HG03159 (cell line): Measurements from ENCODE around the gene RUNX1.

Source experiments
- ATAC-seq: cut with Tn5 transposase; IDR thresholded peaks from one replicate; pipeline ENCODE4 v1.9.1; 2021; ENCODE audit warnings: mild to moderate bottlenecking, moderate library complexity; ENCODE audit not compliant: unreplicated experiment

The RUNX1 gene

DNA sequence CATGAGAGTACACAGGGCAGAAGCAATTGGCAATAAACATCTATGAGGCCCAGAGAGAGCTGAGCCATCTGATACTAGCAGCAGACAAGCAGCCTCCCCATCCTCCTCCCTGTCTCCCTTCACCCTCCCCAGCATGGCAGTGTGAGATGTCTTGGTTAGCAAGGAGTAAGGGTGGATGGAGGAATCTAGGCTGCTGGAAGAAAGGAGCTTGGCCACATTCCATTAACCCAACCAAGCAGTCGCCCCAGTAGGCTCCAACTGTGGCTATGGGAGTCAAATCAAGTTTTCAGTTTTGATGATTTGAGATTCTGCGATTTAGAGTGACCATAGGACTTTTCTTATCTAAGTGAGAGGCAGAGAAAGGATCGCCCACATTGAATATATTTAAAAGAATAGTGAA lies 12.9 kb upstream of the RUNX1 start:
- no peak for ATAC-seq

DNA sequence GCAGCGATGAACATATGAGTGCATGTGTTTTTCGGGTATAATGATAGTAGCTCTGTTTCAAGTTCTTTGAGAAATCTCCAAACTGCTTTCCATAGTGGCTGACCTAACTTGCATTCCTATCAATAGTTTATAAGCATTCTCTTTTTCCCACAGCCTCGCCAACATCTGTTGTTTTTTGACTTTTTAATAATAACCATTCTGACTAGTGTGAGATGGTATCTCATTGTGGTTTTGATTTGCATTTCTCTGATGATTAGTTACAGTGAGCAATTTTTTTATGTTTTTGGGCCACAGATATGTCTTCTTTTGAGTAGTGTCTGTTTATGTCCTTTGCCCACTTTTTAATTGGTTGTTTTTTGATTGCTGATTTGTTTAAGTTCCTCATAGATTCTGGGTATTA lies 10.6 kb upstream of the RUNX1 start:
- no peak for ATAC-seq

DNA sequence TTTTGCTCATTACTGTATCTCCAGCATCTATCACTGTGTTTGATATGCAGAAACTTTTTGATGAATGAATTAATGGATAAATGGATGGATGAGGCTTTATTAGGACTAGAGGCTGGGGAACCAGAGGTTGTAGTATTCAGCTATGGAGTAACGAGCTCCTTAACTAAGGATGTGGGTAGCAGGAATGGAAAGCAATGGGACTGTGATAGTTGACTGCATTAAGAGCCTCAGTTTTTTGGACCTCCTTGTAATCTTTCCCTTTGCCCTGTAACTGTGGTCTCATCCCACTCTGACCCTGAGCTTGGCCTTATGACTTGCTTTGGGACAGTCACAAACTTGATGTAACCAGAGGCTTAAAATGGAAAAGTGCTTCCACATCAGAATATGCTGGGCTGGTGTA lies 9.0 kb upstream of the RUNX1 start:
- no peak for ATAC-seq

DNA sequence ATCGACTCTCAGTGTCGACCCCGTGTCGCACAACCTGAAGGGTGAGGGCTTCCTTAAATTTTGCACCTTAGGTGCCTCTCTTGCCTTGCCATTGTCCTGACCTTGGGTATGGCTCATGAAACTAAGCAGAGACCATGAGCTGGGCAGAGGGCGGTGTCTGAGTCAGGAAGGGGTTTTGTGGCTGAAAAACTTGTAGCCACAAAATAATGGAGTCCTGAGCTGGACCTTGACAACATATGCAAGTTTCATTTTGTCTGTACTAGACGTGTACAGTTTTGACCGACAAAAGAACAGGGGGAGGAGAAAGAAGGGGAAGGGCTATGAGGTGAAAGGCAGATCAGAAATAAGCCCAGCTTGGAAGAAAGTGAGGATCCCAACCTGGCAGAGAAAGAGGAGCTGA lies 8.3 kb upstream of the RUNX1 start:
- ATAC-seq, result no peak

DNA sequence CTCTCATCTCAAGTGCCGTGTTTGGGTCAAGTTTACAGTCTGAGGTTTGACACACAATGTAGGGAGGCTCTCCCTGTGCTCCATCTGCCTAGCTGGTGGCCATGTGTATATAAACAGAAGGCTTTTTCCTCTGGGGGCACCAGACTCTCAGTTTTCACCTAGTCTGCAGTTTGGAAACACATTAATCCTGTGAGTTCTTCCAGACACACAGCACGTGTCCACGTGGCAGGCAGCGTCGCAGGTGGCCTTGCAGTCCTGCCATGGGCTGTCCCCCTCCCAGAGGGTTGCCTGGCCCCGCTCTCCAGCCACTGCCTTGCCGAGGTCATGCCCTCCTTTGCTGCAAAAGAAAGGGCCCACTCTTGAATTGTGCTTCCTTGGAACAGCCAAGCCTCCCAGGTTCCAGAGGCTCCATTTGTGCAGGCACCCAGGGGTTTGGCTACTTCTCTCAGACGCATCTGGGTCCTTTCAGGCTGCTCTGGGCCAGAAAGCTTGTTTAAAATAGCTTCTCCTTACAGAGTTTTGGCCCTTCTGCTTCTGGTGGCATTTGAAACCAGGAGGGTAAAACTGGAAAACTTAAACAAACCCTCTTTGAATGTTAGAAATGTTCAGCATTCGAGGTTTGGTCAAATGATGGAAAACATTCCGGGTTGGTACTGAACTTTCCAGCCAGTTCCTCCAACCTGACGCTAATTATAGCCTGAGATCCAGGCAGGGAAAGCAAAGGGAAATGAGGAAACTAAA lies 4.4 kb upstream of the RUNX1 start:
- ATAC-seq, result no peak

DNA sequence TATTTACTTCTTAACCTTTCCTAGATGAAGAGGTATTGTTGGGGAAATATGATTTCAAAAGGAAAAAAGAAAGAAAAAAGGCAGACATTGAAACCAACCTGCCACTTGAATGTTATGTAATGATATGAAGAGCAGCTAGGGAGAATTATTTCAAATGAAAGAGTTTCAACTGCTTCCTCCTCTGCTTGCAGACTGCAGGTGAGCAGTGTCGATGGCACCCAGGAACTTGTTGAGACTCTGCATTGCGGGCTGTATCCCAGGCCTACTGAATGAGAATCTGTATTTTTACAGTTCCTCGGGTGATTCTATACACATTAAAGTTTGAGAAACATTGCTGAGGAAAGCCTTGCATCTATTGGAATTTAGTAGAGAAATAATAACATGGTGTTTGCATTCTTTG lies 3.7 kb upstream of the RUNX1 start:
- ATAC-seq, result no peak

DNA sequence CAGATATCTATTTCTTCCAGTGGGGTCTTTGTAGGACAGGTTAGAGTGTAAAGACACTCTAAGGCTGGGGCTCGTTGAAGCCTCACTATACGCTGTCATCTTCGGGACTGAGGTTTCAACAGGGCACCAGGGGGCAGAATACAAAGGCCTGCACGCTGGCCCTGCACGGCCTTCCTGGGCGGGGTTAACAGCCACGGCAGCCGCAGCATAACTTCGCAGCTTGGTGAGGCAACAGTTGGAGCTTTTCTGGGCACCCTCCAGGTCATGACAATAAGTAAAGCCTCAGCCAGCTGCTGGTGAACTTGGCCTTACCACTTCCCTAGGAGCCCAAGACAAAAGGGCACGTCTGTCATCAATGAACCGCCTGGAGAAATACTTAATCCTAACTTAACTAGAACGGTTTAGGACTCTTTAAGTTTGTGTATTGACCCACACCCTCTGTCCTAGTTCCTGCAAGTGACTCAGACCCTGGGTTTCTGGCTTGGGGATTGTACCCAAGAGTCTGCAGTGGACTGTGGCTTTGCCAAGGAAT lies 2.3 kb upstream of the RUNX1 start:
- no peak for ATAC-seq

DNA sequence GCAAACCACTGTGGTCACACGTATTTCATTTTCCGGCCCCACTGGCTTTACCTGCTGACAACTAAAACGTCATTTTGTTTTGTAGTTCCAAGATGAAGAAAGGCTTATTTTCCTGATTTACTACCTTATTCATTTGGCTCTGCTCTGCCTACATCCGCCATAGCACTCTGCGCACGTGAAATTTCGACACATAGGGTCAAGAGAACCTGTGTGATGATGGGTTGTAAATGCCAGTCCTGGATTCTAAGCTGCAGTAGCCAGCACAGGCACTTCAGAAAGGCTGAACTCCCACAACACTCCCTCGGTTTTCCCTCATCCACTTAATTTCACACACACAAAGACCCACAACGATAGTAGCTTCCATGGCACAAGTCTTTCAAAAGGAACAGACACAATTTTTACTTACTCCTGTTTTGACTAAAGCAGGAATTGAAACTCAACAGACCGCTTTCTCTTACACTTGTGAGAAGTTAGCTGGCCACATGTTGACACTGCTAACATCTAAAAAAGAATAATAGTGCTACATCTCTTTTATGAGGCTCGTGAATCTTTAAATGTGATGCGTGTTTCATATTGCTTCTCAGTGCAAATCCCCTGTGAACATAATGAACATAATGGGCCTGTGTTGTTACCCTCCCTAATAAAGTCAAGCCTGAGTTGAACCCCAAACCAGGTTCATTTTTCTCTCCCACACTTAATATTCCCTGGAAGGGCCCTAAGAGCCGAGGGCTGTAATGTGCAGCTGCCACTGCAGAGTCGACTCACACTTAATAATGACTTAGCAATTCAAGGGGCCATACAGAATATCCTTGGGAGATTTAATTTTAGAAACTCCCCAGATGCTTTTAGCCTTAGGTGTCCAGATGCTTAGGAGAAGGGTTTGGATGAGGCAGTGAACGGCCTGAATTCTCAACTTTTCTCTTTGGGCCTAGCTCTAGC lies 1.5 kb upstream of the RUNX1 start:
- no peak for ATAC-seq

DNA sequence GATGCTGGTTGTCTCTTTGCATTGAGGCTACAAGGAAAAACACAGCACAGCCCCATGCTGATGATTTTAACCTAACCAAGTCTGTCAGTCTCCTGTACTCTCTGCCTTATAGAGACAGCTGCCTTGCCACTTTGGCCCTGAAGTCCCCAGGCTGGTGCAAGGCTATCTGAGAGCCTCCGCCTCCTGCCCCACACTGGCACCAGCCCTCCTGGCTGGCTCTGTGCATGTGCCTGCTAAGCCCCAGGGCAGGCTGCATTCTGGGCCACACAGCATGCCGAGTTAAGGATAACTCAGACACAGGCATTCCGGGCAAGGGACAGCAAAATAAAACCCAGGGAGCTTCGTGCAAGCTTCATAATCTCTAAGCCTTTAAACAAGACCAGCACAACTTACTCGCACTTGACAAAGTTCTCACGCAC lies 910 bp downstream of the RUNX1 start:
- ATAC-seq, result no peak

DNA sequence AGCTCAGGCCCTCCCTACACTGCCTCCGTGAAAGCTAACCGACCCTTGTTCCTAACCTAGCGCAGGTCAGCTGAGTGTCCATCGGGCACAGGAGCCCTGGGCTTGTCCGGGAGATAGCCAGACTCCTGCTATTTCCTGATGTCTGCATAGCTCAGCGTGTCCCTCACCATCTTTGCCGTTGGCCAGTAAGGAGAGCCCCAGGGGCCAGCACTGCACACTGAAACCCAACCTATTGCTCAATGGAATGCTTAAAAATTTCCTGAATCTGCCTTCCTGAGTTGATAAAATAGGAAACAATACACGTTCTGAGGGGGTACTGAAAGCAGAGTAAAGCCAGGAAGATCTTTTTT lies 2.2 kb downstream of the RUNX1 start:
- no peak for ATAC-seq

DNA sequence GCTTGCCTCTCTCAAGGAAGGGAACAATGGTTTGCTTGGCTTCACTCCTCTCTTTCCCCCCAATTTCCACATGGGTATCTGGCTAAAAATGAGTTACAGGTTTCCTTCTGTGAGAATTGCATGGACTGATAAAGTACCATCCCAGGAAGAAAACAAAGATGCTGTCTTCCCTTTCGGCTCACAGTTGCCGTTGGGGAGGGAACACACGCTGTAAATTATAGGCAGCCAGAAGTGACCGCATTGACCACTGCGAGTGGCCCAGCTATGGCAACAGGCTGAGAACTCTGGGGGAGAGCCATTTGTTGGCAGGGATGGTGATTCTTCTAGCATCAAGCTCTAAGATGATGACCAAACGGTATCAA lies 2.9 kb downstream of the RUNX1 start:
- no peak for ATAC-seq

DNA sequence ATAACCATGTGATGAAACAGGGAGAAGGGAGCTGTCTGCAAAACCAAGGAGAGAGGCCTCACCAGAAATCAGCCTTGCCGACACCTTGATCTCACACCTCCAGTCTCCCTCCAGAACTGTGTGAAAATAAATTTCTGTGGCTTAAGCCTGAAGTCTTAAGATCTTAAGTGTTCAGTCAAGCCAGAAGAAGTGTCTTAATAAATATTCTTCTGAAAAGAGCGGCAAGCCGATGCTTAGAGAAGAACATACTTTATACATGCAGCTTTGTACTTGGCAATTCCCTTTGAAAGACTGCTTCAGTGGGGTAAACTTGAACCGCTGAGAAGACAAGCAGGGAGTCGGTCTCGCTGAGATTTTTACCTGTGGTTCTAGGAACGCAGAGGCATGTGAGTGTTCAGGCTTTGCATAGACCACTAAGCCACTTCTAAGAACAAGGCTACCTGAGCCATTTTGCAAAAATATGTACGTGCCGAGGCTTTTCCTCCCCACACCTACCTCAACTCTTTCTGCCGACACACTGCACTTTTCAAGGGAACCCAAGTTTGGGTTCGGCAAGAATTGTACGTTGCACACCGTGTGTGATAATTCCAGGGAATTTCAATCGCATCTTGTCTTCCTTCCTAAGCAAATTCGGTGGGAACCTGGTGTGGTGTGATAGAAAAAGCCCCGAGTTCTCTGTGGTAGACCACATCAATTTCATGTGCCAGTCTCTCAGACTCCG lies 3.4 kb downstream of the RUNX1 start:
- ATAC-seq, result no peak

DNA sequence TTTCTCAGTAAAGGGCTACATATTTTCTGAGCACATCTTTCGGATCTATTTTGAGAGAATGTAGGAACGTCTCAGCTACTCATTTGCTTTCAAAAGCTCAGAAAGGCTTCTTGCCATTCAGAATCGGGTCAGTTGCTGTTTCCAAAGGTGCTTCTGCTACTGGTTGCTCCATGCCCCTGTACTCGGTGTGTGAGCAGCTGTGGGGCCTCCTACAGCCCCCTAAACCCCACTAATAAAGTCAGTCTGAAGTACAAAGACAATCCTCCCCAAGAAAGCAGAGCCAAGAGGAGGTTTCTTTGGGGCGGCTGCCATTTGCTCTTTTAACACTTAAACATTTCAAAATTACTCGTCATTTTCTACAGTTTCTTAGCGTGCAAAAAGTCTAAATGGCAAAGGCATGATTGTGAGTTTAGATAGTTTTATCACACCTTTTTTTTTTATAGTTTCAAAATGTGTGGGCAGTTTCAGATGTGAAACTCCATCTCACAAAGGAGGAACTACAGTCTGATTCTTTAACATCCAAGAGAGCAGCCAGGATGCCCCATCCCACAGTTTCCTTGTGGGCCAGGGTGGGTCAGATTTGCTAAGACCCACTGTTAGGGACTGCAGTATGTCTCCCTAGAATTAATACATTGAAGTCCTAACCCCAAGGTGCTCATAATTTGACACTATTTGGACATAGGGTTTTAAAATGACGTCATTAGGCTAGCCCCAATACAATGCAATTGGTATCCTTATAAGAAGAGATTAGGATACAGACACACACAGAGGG lies 4.1 kb downstream of the RUNX1 start:
- ATAC-seq, result no peak

DNA sequence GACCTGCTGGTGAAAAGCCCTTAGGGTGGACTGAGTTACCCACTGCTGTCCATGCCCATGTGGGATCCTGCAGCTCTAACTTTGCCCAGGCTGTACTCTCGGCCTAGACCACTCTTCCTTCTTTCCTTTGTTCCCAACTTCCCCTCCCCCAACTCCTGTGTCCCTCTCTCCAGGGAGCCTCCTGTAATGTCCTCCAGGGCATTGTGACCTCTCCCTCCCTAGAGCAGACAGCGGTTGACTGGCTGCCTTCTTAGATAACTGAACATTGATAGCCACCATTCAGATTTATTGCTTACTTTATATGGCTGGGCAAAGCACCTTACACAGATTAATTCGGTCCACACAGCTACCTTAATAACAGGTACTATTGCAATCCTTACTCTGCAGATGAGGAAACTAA lies 5.0 kb downstream of the RUNX1 start:
- no peak for ATAC-seq

DNA sequence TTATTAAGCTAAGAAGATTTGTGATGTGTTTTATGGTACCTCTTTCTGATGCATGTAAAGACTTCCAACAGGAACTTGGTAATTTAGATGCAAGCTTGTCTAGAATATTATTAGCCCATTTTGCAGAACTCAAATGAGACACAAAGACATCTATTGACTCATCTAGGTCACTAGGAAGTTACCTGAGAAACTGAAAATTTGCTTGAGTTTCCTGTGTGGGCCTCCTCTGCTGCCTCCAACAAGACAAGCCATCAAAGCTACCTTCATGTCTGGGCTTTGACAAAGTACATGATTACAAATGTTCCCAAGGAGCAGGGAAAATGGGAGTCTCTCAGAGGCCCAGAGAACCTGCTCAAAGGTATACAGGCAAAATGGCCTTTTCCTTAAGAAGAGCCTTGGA lies 5.6 kb downstream of the RUNX1 start:
- no peak for ATAC-seq

DNA sequence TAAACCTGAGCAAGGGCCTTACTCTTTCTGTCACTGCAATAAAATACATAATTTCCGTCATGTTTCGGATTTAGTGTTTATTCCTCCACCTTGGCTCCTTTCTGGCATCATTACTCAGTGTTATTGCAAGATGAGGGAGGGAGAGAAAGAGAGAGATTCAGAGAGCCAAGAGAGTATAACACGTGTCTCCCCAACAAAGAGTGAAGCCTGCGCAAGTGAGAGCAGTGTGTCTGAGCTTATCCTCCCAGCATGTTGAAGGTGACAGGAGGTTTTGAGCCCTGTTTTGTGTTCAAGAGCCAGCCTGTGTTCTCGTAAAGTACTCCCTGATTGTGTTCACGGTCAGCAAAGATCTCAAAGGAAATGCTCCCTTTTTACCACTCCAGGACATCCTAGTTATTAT lies 6.3 kb downstream of the RUNX1 start:
- no peak for ATAC-seq

DNA sequence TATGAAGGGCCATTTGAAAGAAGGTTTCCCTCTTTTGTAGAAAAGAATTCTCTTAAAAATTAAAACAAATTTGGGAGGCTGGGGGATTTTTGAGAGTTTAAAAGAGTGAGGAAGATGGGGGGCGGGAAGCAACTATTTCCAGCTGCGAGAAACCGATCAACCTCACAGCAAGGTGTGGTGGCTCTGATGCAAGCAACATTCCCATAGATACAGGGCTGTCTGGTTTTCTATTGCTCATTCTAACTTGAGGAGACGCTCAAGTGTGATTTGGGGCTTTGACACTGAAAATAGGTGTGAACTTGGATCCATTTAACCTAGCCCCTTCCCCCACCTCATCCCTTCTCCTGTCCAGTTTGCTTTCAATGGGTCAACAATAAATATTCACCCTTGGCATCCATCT lies 7.2 kb downstream of the RUNX1 start:
- no peak for ATAC-seq

DNA sequence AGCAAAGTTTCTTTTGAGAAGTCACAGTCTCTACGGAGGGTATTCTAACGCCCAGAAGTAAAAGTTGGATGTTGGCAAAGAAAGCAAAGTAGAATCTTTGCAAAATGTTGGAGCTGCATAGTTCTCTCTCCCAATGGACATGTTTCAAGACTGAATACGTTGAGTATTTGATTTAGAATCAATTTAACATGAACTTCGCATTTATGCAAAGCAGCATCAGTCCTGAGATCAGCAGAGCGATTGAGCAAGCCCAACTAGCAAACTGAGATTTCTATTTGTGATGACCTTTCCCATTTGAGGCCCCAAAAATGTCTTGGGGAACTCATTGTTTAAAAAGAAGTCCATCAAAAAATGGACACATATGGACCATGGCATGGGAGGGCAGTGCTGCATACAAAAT lies 8.0 kb downstream of the RUNX1 start:
- ATAC-seq, result no peak

DNA sequence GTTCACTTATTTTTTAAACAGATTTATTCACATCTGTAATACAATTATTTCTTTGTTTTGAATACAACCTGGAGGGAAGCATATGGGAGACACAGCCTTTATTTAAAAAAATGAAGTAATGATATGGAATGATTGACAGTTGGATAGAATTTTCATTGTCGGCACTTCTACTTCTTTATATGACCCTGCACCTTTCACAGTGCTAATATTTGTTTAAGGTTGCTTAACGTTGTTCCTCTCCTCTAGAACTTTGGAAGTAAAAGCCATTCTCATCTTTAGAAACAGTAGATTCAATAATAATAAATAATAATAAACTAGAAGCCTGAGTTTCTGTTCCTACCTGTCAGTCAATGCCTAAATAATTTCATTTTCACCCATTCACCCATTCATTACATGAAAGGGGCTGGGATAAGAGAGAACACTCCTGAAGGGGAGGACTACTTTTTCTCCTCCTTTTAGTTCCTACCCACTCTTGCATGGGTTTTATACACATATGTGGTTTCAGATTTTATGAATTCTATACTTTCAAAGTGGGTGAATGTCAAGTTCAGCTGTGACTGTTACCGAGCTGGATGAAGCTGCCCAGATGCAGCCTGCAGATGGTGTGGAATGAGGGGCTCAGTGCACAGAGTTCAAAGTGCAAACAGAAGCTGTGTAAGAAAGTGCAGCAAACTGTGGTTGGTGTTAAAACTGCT lies 9.4 kb downstream of the RUNX1 start:
- ATAC-seq, result no peak

DNA sequence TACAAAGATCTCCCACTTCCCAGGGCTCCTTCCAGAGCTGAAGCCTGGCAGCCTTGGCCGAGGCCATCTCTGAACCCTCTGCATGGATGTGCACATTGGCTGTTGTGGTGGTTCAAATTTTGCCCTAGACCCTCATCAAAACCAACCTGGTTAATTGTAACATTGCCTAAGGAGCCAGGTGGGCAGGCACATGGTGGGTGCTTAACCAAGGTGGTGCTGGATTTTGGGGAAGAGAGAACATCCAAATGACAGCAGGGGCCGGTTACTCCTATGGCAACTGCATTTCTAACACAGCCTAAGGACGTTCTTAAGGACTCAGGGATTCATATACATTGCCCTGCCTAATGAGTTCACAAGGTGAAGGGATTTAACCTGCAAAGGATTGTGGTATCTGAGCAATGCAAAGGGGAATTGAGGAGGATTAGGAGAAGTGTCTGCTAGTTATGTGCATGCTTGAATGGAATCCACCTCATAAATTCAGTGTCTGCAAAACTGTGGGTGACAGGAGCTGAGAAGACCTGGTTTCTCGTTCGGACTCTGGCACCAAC lies 10.3 kb downstream of the RUNX1 start:
- no peak for ATAC-seq
